Kidney epithelial cell (primary cell): Measurements from ENCODE around the gene SNX22. TPM values are rescaled to one million over a fixed set of nuclear protein-coding genes. Genes with fewer than 3 reads are reported as not detected.
"Not testable (repeated sequence)": the region's sequence is repeated elsewhere in the genome, so short reads cannot be mapped to it uniquely, and the experiment has no call there.

Source experiments
- DNase-seq: peaks from one replicate; pipeline ENCODE4 v3.0.0-alpha.2; 2010; ENCODE audit warnings: low read depth
- H3K27me3 ChIP-seq: 2 replicates; pipeline ENCODE4 v1.6.0; 2011; ENCODE audit warnings: low read length; ENCODE audit not compliant: control insufficient read depth, insufficient read depth
- H3K36me3 ChIP-seq: 2 replicates; pipeline ENCODE4 v1.5.1; 2011; ENCODE audit warnings: low read length; ENCODE audit not compliant: control insufficient read depth, insufficient read depth
- H3K4me3 ChIP-seq: 2 replicates; pipeline ENCODE4 v1.5.1; 2011; ENCODE audit warnings: low read depth, mild to moderate bottlenecking, control low read depth, low read length
- CTCF ChIP-seq: IDR thresholded peaks from 2 replicates; pipeline ENCODE4 v1.5.1; 2011; ENCODE audit warnings: mild to moderate bottlenecking, moderate library complexity, low read length, control low read depth, inconsistent platforms; ENCODE audit not compliant: insufficient read depth, poor library complexity, severe bottlenecking
- total RNA-seq: library from RNA; depleted of rRNA; stranded (reverse); fragments of >200 nt; gene quantifications from 2 replicates; pipeline ENCODE4 v1.2.3, GENCODE V29; 2015

SNX22 gene
- total RNA-seq, 1 donor from 2014 or later = 1.0 TPM

- Histone ChIP-seq H3K4me3 (no peak overlapping the region), H3K36me3 (no peaks in the 10 kb centered on the region), H3K27me3 (no peaks in the 10 kb centered on the region)
- TF ChIP-seq CTCF = no peak
- no peak for DNase-seq
Observed at GRCh38 chr15:64111679-64112050, 39.9 kb upstream of the SNX22 start.

- Histone ChIP-seq H3K36me3 (no peaks in the 10 kb centered on the region), H3K27me3 (no peaks in the 10 kb centered on the region), H3K4me3 (no peak overlapping the region)
- no peak for TF ChIP-seq CTCF
- no peak for DNase-seq
Observed at GRCh38 chr15:64112073-64112772, 39.3 kb upstream of the SNX22 start.

- no peak overlapping the region for H3K4me3 ChIP-seq
- no peak for TF ChIP-seq CTCF
- H3K27me3 ChIP-seq = no peaks in the 10 kb centered on the region
- no peaks in the 10 kb centered on the region for H3K36me3 ChIP-seq
- no peak for DNase-seq
Observed at GRCh38 chr15:64112904-64113303, 38.6 kb upstream of the SNX22 start.

GRCh38 chr15:64117759-64118487 lies 33.6 kb upstream of the SNX22 start:
- no peak overlapping the region for H3K4me3 ChIP-seq
- DNase-seq = no peak
- TF ChIP-seq CTCF = no peak
- peaks cover 2% of the 10 kb centered on the region for H3K36me3 ChIP-seq
- no peaks in the 10 kb centered on the region for H3K27me3 ChIP-seq

GRCh38 chr15:64120322-64120721 lies 31.2 kb upstream of the SNX22 start:
- not testable (repeated sequence) for H3K4me3 ChIP-seq, H3K36me3 ChIP-seq, H3K27me3 ChIP-seq, DNase-seq

GRCh38 chr15:64121614-64122013 lies 29.9 kb upstream of the SNX22 start:
- Histone ChIP-seq H3K4me3 (no peak overlapping the region), H3K36me3 (peaks cover 3% of the 10 kb centered on the region), H3K27me3 (no peaks in the 10 kb centered on the region)
- no peak for DNase-seq
- TF ChIP-seq CTCF = no peak
